IMR-90 (cell line): ENCODE results near the gene IL22RA2.

Source experiments
- CEBPB ChIP-seq: IDR thresholded peaks from 2 replicates; pipeline ENCODE4 v1.6.1; 2012; ENCODE audit warnings: low read depth, low read length, improper control_type of control experiment
- CHD1 ChIP-seq: IDR thresholded peaks from 2 replicates; pipeline ENCODE4 v1.6.1; 2012; ENCODE audit warnings: low read depth, low read length, improper control_type of control experiment
- CTCF ChIP-seq: conservative IDR thresholded peaks from 2 replicates; pipeline ENCODE4 v1.5.1; 2012; ENCODE audit warnings: mild to moderate bottlenecking, low read depth, low read length, improper control_type of control experiment
- ELK1 ChIP-seq: fragments of 150-350 bp; IDR thresholded peaks from 2 replicates; pipeline ENCODE4 v1.6.1; 2016; ENCODE audit warnings: low read depth, mild to moderate bottlenecking, low read length, moderate library complexity, borderline replicate concordance
- MXI1 ChIP-seq: IDR thresholded peaks from 2 replicates; pipeline ENCODE4 v1.6.1; 2012; ENCODE audit warnings: low read depth, mild to moderate bottlenecking, low read length, moderate library complexity, borderline replicate concordance
- POLR2A ChIP-seq: IDR thresholded peaks from 2 replicates; pipeline ENCODE4 v1.6.1; 2012; ENCODE audit warnings: mild to moderate bottlenecking, low read depth, low read length
- RCOR1 ChIP-seq: IDR thresholded peaks from 2 replicates; pipeline ENCODE4 v1.6.1; 2012; ENCODE audit warnings: mild to moderate bottlenecking, low read length, improper control_type of control experiment; ENCODE audit not compliant: insufficient replicate concordance
- RFX5 ChIP-seq: IDR thresholded peaks from 2 replicates; pipeline ENCODE4 v1.8.0; 2012; ENCODE audit warnings: low read depth, mild to moderate bottlenecking, low read length, moderate library complexity
- SMC3 ChIP-seq: fragments of 150-350 bp; IDR thresholded peaks from 2 replicates; pipeline ENCODE4 v1.6.1; 2016; ENCODE audit warnings: low read depth, mild to moderate bottlenecking, antibody characterized with exemption, low read length, moderate library complexity

GRCh38 chr6:137122612-137123011, 50.8 kb downstream of the IL22RA2 start:
- TF ChIP-seq CTCF (no peak), POLR2A (no peak), ELK1 (no peak), SMC3 (no peak), MXI1 (no peak), CHD1 (no peak), RFX5 (no peak), RCOR1 (no peak), CEBPB (no peak)
